ENCODE data around the gene PRKACB. TPM values are rescaled to one million over a fixed set of nuclear protein-coding genes. Genes with fewer than 3 reads are reported as not detected.
A peak's percentile ranks its signal among the peaks of the same experiment; 100 is the strongest.

The PRKACB gene
- total RNA-seq, 2 donors from 2014 or later = 85.2 to 149 TPM

DNA sequence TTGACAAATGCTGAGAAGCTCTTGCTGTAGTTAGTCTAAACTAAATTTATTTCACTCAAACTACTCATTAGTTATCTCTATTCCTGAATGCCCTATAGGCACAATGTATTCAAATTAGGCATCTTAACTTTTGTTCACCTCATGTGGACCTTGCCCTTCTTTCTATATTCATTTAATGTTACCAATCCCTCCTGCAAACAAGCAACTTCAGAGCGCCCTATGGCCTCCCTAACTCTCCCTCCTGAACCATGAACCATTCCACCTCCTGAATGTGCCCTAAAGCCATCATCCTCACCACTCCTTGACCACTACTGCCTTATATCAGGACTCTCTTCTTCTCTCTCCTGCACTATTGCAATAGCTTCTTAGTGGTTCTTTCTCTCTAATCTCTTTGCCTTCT, 122.7 kb downstream of the PRKACB start:
- peak overlapping the region; percentile 56 for H3K27ac ChIP-seq
- no peaks in the 10 kb centered on the region for H3K36me3 ChIP-seq
- TF ChIP-seq, protein P1, sequence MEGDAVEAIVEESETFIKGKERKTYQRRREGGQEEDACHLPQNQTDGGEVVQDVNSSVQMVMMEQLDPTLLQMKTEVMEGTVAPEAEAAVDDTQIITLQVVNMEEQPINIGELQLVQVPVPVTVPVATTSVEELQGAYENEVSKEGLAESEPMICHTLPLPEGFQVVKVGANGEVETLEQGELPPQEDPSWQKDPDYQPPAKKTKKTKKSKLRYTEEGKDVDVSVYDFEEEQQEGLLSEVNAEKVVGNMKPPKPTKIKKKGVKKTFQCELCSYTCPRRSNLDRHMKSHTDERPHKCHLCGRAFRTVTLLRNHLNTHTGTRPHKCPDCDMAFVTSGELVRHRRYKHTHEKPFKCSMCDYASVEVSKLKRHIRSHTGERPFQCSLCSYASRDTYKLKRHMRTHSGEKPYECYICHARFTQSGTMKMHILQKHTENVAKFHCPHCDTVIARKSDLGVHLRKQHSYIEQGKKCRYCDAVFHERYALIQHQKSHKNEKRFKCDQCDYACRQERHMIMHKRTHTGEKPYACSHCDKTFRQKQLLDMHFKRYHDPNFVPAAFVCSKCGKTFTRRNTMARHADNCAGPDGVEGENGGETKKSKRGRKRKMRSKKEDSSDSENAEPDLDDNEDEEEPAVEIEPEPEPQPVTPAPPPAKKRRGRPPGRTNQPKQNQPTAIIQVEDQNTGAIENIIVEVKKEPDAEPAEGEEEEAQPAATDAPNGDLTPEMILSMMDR (IDR thresholded peaks at IDR 0.05) = no peak
- H3K4me3 ChIP-seq = no peak overlapping the region
- no peaks in the 10 kb centered on the region for H3K27me3 ChIP-seq
- DNase-seq = no peak
- peaks cover 11% of the 10 kb centered on the region for H3K4me1 ChIP-seq
- intact Hi-C loops (cut with DNase I) = no loop called here
- peak overlapping the region in 1 of 2 donors; percentile 60 for H3K9ac ChIP-seq (ENCODE audit: low read depth in 2 of 2, low read length in 2 of 2)
- no peaks in the 10 kb centered on the region for H3K9me3 ChIP-seq

DNA sequence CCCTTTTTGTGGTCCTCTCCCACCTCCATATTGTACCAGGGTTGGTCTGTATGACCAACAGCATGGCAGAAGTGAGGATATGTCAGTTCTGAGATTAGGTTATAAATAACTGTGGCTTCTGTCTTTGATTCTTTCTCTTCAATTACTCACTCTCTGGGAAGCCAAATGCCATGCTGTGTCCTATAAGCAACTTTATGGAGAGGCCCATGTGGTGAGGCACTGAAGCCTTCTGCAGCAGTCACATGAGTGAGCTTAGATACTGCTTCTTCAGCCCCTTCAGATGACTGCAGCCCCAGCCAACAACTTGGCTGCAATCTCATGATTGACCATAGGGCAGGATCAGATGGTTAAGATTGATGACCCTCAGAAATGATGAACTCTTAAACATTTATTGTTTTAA, 123.4 kb downstream of the PRKACB start:
- no peak for DNase-seq
- Histone ChIP-seq H3K9me3 (no peaks in the 10 kb centered on the region), H3K9ac (ENCODE audit: low read depth in 2 of 2, low read length in 2 of 2) (peak overlapping the region in 1 of 2 donors; percentile 60), H3K4me3 (no peak overlapping the region), H3K27ac (peak overlapping the region; percentile 56), H3K27me3 (no peaks in the 10 kb centered on the region), H3K4me1 (peaks cover 14% of the 10 kb centered on the region), H3K36me3 (no peaks in the 10 kb centered on the region)
- intact Hi-C loops (cut with DNase I) = no loop called here
- TF ChIP-seq, protein P1 (IDR thresholded peaks at IDR 0.05) = no peak

- intact Hi-C loops (cut with DNase I) = no loop called here
- H3K9me3 ChIP-seq = no peaks in the 10 kb centered on the region
Observed at GRCh38 chr1:84268346-84268745, 124.3 kb downstream of the PRKACB start.

GRCh38 chr1:84269306-84269705, 125.2 kb downstream of the PRKACB start:
- Histone ChIP-seq H3K27me3 (no peaks in the 10 kb centered on the region), H3K36me3 (no peaks in the 10 kb centered on the region), H3K27ac (peak overlapping the region; percentile 94), H3K4me1 (peaks cover 14% of the 10 kb centered on the region), H3K4me3 (no peak overlapping the region), H3K9me3 (no peaks in the 10 kb centered on the region), H3K9ac (ENCODE audit: low read depth in 2 of 2, low read length in 2 of 2) (peak overlapping the region in 1 of 2 donors; percentile 22)
- intact Hi-C loops (cut with DNase I) = no loop called here
- TF ChIP-seq, protein P1 (IDR thresholded peaks at IDR 0.05) = no peak
- peak; percentile 61 for DNase-seq

More at GRCh38 chr1:84268346-84268745, 124.3 kb downstream of the PRKACB start:
- H3K4me3 ChIP-seq = no peak overlapping the region
- H3K9ac ChIP-seq (ENCODE audit: low read depth in 2 of 2, low read length in 2 of 2) = no peak overlapping the region
- H3K36me3 ChIP-seq = no peaks in the 10 kb centered on the region
- H3K4me1 ChIP-seq = peaks cover 14% of the 10 kb centered on the region
- no peaks in the 10 kb centered on the region for H3K27me3 ChIP-seq
- TF ChIP-seq, protein P1 (IDR thresholded peaks at IDR 0.05) = no peak
- DNase-seq = no peak
- peak overlapping the region; percentile 94 for H3K27ac ChIP-seq

DNA sequence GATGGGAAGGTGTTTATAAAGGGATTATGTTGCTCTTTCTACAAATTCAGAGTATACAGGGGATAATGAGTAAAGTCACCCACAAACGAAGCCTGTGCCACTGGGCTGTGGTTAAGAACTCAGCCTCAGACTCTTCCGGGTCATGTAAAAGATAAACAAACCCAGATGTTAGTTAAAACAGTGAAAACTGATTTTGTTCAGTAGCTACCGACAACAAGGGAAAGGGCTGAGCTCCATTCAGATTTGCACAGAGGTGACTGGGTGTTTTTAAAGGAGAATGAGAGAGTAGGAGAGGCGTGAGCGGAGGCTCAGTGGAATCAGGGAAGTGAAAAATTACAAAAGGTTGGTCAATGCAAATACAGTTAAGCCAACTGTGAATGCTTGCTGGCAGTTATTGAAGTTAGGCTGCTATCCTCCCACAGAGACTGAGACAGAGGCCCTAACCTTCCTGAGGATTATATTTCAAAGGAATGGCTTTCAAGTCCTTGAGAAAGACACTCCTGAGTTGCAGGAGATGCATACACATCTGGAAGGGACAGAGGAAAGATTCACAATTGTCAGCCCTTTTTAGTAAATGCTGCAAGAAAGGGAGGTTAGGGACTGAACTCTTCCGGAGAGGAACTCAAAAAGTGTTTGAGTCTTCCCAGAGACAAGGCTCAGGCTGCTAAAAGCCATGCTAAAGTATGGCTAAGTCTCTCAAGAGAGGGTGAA, 127.5 kb downstream of the PRKACB start:
- H3K27ac ChIP-seq = peak overlapping the region; percentile 94
- peak; percentile 51 for DNase-seq
- H3K9me3 ChIP-seq = no peaks in the 10 kb centered on the region
- intact Hi-C loops (cut with DNase I) = no loop called here
- no peaks in the 10 kb centered on the region for H3K36me3 ChIP-seq
- TF ChIP-seq, protein P1 (IDR thresholded peaks at IDR 0.05) = no peak
- peaks cover 14% of the 10 kb centered on the region for H3K4me1 ChIP-seq
- no peaks in the 10 kb centered on the region for H3K27me3 ChIP-seq
- H3K4me3 ChIP-seq = no peak overlapping the region
- peak overlapping the region; percentile 46 to 88 for H3K9ac ChIP-seq (ENCODE audit: low read depth in 2 of 2, low read length in 2 of 2)

Data from colonic mucosa (tissue), 4 donors.